Tibial nerve (tissue), 4 donors: Measurements from ENCODE around the gene ITPRID1.
A peak's percentile ranks its signal among the peaks of the same experiment; 100 is the strongest.

Experiments used
- CTCF ChIP-seq, 5 experiments: fragments of 200-600 bp in 3 of 5; fragments of 450-650 bp in 2 of 5; sonication (generic) in 3 of 5; IDR thresholded peaks; one replicate each; pipeline ENCODE4 v1.5.1; 2016 to 2019; ENCODE audit warnings: antibody characterized with exemption in 5 of 5, mild to moderate bottlenecking in 3 of 5, moderate library complexity in 2 of 5
- EP300 ChIP-seq, 2 donors: sonication (generic); formaldehyde crosslinking; IDR thresholded peaks; one replicate each; pipeline ENCODE4 v1.6.1; 2017; ENCODE audit warnings: antibody characterized with exemption in 2 of 2, mild to moderate bottlenecking in 1 of 2
- POLR2A ChIP-seq, 2 donors: fragments of 450-650 bp; IDR thresholded peaks; one replicate each; pipeline ENCODE4 v1.6.1; 2017; ENCODE audit warnings: antibody characterized with exemption in 2 of 2, mild to moderate bottlenecking in 2 of 2, moderate library complexity in 2 of 2

- no peak for TF ChIP-seq CTCF (IDR thresholded peaks at IDR 0.05)
- TF ChIP-seq POLR2A (IDR thresholded peaks at IDR 0.05), result no peak
- peak in 1 of 2 donors; percentile 23 for TF ChIP-seq EP300 (IDR thresholded peaks at IDR 0.05)
Observed at GRCh38 chr7:31664890-31665289, 151.0 kb downstream of the ITPRID1 start.
